WTC11 (cell line): ENCODE data around the gene PCDHA13. TPM values are rescaled to one million over a fixed set of nuclear protein-coding genes. Genes with fewer than 3 reads are reported as not detected.

Source experiments
- ATF1 ChIP-seq: sonication (generic); formaldehyde crosslinking; IDR thresholded peaks from 2 replicates; pipeline ENCODE4 v1.8.1; 2023; ENCODE audit warnings: mild to moderate bottlenecking, moderate library complexity, missing genetic modification reagents
- GRHL2 ChIP-seq: fragments of 250-450 bp; sonication (Bioruptor Pico); IDR thresholded peaks from 2 replicates; pipeline ENCODE4 v1.8.0; 2022; ENCODE audit warnings: mild to moderate bottlenecking, moderate library complexity; ENCODE audit not compliant: insufficient replicate concordance, severe bottlenecking
- IRF2 ChIP-seq: sonication (generic); formaldehyde crosslinking; IDR thresholded peaks from 2 replicates; pipeline ENCODE4 v1.8.0; 2022; ENCODE audit warnings: low read depth, missing genetic modification reagents, borderline replicate concordance
- PRRX2 ChIP-seq: fragments of 250-450 bp; sonication (Bioruptor Pico); IDR thresholded peaks from 2 replicates; pipeline ENCODE4 v1.8.0; 2021; ENCODE audit warnings: mild to moderate bottlenecking
- TEAD4 ChIP-seq: sonication (generic); formaldehyde crosslinking; IDR thresholded peaks from 2 replicates; pipeline ENCODE4 v1.8.0; 2022; ENCODE audit warnings: mild to moderate bottlenecking, missing genetic modification reagents
- ZBTB21 ChIP-seq: sonication (generic); formaldehyde crosslinking; IDR thresholded peaks from 2 replicates; pipeline ENCODE4 v1.8.1; 2023; ENCODE audit warnings: mild to moderate bottlenecking, missing genetic modification reagents, borderline replicate concordance
- ZNF416 ChIP-seq: fragments of 250-450 bp; sonication (Bioruptor Pico); IDR thresholded peaks from 2 replicates; pipeline ENCODE4 v1.9.0; 2021; ENCODE audit warnings: mild to moderate bottlenecking, inconsistent platforms
- total RNA-seq: library from RNA; stranded (reverse); gene quantifications from 3 replicates; pipeline ENCODE4 v1.2.3, GENCODE V29; 2021
- TF ChIP-seq, protein P1 (sequence below): sonication (generic); formaldehyde crosslinking; IDR thresholded peaks from 2 replicates; pipeline ENCODE4 v1.8.0; 2022; ENCODE audit warnings: mild to moderate bottlenecking, missing genetic modification reagents
- TF ChIP-seq, protein P2 (sequence below): sonication (generic); formaldehyde crosslinking; IDR thresholded peaks from 2 replicates; pipeline ENCODE4 v1.8.1; 2023; ENCODE audit warnings: mild to moderate bottlenecking, moderate library complexity, missing genetic modification reagents
- TF ChIP-seq, protein P3 (sequence below): sonication (generic); formaldehyde crosslinking; IDR thresholded peaks from 2 replicates; pipeline ENCODE4 v1.8.1; 2022; ENCODE audit warnings: mild to moderate bottlenecking, moderate library complexity, missing genetic modification reagents
- TF ChIP-seq, protein P4 (sequence below): fragments of 250-450 bp; sonication (Bioruptor Pico); conservative IDR thresholded peaks from 2 replicates; pipeline ENCODE4 v1.9.0; 2021; ENCODE audit warnings: mild to moderate bottlenecking
- TF ChIP-seq, protein P5 (sequence below): sonication (generic); formaldehyde crosslinking; IDR thresholded peaks from 2 replicates; pipeline ENCODE4 v1.8.0; 2022; ENCODE audit warnings: mild to moderate bottlenecking, missing genetic modification reagents
- TF ChIP-seq, protein P6 (sequence below): sonication (generic); formaldehyde crosslinking; IDR thresholded peaks from 2 replicates; pipeline ENCODE4 v1.8.1; 2023; ENCODE audit warnings: mild to moderate bottlenecking, missing genetic modification reagents, borderline replicate concordance
- TF ChIP-seq, protein P7 (sequence below): sonication (generic); formaldehyde crosslinking; IDR thresholded peaks from 2 replicates; pipeline ENCODE4 v1.8.1; 2022; ENCODE audit warnings: low read depth, missing genetic modification reagents, borderline replicate concordance
- TF ChIP-seq, protein P8 (sequence below): fragments of 200-600 bp; IDR thresholded peaks from 2 replicates; pipeline ENCODE4 v1.8.0; 2022; ENCODE audit warnings: antibody characterized with exemption
- TF ChIP-seq, protein P9 (sequence below): sonication (generic); formaldehyde crosslinking; IDR thresholded peaks from 2 replicates; pipeline ENCODE4 v1.8.1; 2023; ENCODE audit warnings: mild to moderate bottlenecking, missing genetic modification reagents
- TF ChIP-seq, protein P10 (sequence below): sonication (generic); formaldehyde crosslinking; IDR thresholded peaks from 2 replicates; pipeline ENCODE4 v1.8.1; 2022; ENCODE audit warnings: missing genetic modification reagents, borderline replicate concordance

Gene PCDHA13
- total RNA-seq, 1 experiment from 2014 or later = 3.8 TPM

DNA sequence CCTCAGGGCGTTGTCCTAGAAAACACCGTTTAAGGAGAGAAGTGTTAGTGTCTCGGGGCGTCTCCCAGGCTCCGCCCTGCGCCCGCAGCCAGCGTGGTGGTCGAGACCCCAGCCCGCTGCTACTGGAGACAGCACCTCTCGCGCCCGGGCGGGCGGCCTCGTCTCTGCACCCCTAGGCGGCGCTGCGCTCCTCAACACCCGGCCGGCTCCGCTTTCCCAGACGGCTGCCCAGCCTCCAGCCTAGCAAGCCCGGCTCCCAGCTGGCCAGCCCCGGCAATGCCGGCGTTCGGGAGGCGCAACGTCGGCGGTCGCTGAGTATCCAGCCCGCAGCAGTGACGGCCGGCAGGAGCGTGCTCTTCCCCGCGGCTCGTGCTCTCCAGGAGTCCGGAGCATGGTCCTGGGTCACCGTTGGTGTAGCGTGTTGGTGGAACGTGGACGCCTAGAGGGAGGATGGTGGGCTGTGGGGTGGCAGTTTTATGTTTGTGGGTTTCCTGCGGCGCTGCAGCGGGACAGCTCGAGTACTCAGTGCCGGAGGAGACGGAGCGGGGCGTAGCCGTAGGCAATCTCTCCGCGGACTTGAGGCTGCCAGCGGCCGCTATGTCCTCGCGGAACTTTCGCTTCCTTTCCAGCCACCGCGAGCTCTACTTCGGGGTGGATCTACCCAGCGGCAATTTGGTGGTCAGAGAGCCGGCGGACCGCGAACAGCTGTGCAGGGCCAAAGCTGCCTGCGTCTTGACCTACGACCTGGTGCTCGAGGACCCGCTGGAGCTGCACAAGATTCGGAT lies 44.7 kb downstream of the PCDHA13 start (continued):
- TF ChIP-seq, protein P1, sequence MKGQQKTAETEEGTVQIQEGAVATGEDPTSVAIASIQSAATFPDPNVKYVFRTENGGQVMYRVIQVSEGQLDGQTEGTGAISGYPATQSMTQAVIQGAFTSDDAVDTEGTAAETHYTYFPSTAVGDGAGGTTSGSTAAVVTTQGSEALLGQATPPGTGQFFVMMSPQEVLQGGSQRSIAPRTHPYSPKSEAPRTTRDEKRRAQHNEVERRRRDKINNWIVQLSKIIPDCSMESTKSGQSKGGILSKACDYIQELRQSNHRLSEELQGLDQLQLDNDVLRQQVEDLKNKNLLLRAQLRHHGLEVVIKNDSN (CRISPR knock-in tag) = peak; percentile 24; the same call in 1 of the 2 replicates
- TF ChIP-seq, protein P2, sequence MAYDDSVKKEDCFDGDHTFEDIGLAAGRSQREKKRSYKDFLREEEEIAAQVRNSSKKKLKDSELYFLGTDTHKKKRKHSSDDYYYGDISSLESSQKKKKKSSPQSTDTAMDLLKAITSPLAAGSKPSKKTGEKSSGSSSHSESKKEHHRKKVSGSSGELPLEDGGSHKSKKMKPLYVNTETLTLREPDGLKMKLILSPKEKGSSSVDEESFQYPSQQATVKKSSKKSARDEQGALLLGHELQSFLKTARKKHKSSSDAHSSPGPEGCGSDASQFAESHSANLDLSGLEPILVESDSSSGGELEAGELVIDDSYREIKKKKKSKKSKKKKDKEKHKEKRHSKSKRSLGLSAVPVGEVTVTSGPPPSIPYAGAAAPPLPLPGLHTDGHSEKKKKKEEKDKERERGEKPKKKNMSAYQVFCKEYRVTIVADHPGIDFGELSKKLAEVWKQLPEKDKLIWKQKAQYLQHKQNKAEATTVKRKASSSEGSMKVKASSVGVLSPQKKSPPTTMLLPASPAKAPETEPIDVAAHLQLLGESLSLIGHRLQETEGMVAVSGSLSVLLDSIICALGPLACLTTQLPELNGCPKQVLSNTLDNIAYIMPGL (CRISPR knock-in tag) = peak; percentile 100
- TF ChIP-seq PRRX2 (no peak), TEAD4 (CRISPR knock-in tag) (no peak), ZNF416 (CRISPR knock-in tag) (no peak), GRHL2 (CRISPR knock-in tag) (no peak), ATF1 (CRISPR knock-in tag) (no peak), IRF2 (CRISPR knock-in tag) (no peak), ZBTB21 (CRISPR knock-in tag) (no peak)
- TF ChIP-seq, protein P3, sequence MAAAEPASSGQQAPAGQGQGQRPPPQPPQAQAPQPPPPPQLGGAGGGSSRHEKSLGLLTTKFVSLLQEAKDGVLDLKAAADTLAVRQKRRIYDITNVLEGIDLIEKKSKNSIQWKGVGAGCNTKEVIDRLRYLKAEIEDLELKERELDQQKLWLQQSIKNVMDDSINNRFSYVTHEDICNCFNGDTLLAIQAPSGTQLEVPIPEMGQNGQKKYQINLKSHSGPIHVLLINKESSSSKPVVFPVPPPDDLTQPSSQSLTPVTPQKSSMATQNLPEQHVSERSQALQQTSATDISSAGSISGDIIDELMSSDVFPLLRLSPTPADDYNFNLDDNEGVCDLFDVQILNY = peak; percentile 35; the same call in 1 of the 2 replicates
- TF ChIP-seq, protein P4, sequence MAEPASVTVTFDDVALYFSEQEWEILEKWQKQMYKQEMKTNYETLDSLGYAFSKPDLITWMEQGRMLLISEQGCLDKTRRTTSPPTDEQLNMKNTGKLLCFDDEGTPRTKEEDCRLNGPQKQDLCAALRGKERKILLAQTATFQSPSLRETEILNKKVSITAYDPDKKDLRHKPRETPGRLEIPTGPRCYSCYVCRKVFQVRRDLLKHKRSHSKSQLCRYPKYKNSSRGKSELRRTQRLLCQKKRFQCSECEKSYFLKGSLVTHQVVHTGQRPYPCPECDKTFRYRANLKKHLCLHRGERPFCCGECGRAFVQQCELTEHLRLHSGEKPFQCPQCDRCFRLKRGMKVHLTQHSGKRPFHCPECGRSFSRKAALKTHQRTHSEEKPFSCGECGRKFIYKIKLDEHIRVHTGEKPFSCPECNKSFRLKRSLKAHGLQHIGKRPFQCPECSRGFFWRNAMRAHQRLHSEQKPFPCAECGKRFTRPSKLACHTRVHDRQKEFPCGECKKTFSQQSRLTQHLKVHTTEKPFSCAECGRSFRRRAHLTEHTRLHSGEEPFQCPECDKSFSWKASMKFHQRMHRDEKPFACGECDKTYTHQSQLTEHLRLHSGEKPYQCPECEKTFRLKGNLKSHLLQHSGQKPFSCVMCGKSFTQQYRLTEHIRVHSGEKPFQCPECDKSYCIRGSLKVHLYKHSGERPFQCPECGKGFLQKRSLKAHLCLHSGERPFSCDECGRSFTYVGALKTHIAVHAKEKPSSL (CRISPR knock-in tag) = no peak
- TF ChIP-seq, protein P5, sequence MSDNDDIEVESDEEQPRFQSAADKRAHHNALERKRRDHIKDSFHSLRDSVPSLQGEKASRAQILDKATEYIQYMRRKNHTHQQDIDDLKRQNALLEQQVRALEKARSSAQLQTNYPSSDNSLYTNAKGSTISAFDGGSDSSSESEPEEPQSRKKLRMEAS (CRISPR knock-in tag) = peak; percentile 86
- TF ChIP-seq, protein P6, sequence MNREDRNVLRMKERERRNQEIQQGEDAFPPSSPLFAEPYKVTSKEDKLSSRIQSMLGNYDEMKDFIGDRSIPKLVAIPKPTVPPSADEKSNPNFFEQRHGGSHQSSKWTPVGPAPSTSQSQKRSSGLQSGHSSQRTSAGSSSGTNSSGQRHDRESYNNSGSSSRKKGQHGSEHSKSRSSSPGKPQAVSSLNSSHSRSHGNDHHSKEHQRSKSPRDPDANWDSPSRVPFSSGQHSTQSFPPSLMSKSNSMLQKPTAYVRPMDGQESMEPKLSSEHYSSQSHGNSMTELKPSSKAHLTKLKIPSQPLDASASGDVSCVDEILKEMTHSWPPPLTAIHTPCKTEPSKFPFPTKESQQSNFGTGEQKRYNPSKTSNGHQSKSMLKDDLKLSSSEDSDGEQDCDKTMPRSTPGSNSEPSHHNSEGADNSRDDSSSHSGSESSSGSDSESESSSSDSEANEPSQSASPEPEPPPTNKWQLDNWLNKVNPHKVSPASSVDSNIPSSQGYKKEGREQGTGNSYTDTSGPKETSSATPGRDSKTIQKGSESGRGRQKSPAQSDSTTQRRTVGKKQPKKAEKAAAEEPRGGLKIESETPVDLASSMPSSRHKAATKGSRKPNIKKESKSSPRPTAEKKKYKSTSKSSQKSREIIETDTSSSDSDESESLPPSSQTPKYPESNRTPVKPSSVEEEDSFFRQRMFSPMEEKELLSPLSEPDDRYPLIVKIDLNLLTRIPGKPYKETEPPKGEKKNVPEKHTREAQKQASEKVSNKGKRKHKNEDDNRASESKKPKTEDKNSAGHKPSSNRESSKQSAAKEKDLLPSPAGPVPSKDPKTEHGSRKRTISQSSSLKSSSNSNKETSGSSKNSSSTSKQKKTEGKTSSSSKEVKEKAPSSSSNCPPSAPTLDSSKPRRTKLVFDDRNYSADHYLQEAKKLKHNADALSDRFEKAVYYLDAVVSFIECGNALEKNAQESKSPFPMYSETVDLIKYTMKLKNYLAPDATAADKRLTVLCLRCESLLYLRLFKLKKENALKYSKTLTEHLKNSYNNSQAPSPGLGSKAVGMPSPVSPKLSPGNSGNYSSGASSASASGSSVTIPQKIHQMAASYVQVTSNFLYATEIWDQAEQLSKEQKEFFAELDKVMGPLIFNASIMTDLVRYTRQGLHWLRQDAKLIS (CRISPR knock-in tag) = no peak; the same call in 1 of the 2 replicates
- TF ChIP-seq, protein P7, sequence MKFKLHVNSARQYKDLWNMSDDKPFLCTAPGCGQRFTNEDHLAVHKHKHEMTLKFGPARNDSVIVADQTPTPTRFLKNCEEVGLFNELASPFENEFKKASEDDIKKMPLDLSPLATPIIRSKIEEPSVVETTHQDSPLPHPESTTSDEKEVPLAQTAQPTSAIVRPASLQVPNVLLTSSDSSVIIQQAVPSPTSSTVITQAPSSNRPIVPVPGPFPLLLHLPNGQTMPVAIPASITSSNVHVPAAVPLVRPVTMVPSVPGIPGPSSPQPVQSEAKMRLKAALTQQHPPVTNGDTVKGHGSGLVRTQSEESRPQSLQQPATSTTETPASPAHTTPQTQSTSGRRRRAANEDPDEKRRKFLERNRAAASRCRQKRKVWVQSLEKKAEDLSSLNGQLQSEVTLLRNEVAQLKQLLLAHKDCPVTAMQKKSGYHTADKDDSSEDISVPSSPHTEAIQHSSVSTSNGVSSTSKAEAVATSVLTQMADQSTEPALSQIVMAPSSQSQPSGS (CRISPR knock-in tag) = no peak
- TF ChIP-seq, protein P8, sequence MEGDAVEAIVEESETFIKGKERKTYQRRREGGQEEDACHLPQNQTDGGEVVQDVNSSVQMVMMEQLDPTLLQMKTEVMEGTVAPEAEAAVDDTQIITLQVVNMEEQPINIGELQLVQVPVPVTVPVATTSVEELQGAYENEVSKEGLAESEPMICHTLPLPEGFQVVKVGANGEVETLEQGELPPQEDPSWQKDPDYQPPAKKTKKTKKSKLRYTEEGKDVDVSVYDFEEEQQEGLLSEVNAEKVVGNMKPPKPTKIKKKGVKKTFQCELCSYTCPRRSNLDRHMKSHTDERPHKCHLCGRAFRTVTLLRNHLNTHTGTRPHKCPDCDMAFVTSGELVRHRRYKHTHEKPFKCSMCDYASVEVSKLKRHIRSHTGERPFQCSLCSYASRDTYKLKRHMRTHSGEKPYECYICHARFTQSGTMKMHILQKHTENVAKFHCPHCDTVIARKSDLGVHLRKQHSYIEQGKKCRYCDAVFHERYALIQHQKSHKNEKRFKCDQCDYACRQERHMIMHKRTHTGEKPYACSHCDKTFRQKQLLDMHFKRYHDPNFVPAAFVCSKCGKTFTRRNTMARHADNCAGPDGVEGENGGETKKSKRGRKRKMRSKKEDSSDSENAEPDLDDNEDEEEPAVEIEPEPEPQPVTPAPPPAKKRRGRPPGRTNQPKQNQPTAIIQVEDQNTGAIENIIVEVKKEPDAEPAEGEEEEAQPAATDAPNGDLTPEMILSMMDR = peak; percentile 87; the same call in 1 of the 2 replicates
- TF ChIP-seq, protein P9, sequence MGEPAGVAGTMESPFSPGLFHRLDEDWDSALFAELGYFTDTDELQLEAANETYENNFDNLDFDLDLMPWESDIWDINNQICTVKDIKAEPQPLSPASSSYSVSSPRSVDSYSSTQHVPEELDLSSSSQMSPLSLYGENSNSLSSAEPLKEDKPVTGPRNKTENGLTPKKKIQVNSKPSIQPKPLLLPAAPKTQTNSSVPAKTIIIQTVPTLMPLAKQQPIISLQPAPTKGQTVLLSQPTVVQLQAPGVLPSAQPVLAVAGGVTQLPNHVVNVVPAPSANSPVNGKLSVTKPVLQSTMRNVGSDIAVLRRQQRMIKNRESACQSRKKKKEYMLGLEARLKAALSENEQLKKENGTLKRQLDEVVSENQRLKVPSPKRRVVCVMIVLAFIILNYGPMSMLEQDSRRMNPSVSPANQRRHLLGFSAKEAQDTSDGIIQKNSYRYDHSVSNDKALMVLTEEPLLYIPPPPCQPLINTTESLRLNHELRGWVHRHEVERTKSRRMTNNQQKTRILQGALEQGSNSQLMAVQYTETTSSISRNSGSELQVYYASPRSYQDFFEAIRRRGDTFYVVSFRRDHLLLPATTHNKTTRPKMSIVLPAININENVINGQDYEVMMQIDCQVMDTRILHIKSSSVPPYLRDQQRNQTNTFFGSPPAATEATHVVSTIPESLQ (CRISPR knock-in tag) = no peak
- TF ChIP-seq, protein P10, sequence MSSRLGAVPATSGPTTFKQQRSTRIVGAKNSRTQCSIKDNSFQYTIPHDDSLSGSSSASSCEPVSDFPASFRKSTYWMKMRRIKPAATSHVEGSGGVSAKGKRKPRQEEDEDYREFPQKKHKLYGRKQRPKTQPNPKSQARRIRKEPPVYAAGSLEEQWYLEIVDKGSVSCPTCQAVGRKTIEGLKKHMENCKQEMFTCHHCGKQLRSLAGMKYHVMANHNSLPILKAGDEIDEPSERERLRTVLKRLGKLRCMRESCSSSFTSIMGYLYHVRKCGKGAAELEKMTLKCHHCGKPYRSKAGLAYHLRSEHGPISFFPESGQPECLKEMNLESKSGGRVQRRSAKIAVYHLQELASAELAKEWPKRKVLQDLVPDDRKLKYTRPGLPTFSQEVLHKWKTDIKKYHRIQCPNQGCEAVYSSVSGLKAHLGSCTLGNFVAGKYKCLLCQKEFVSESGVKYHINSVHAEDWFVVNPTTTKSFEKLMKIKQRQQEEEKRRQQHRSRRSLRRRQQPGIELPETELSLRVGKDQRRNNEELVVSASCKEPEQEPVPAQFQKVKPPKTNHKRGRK (CRISPR knock-in tag) = no peak
